GM23338 (cell line): ENCODE measurements around the gene RBPMS2. TPM values are rescaled to one million over a fixed set of nuclear protein-coding genes. Genes with fewer than 3 reads are reported as not detected.

ENCODE experiments used
- ATAC-seq: fragments of 200-7000 bp; cut with Tn5 transposase; 3 replicates; pipeline ENCODE4 v1.9.1; 2020
- DNase-seq: peaks from one replicate; pipeline ENCODE4 v3.0.0-alpha.2; 2015; ENCODE audit warnings: low spot score
- H2AFZ ChIP-seq: fragments of 200-600 bp; sonication (generic); 2 replicates; pipeline ENCODE4 v1.8.0; 2016; ENCODE audit warnings: antibody characterized with exemption, mild to moderate bottlenecking, moderate library complexity
- H3F3A ChIP-seq: fragments of 200-600 bp; sonication (generic); replicated peaks from 2 replicates; pipeline ENCODE4 v1.8.0; 2017; ENCODE audit warnings: antibody characterized with exemption, mixed run types, low read depth
- H3K27ac ChIP-seq: fragments of 200-600 bp; sonication (generic); 2 replicates; pipeline ENCODE4 v1.6.1; 2016; ENCODE audit warnings: low read depth
- H3K27me3 ChIP-seq: fragments of 200-600 bp; sonication (generic); 2 replicates; pipeline ENCODE4 v1.8.0; 2016; ENCODE audit warnings: mild to moderate bottlenecking, mixed run types, moderate library complexity; ENCODE audit not compliant: insufficient read depth
- H3K36me3 ChIP-seq: fragments of 200-600 bp; sonication (generic); 2 replicates; pipeline ENCODE4 v1.8.0; 2016; ENCODE audit warnings: mild to moderate bottlenecking; ENCODE audit not compliant: insufficient read depth
- H3K4me1 ChIP-seq: fragments of 200-600 bp; sonication (generic); 2 replicates; pipeline ENCODE4 v1.8.0; 2016; ENCODE audit warnings: mild to moderate bottlenecking, moderate library complexity; ENCODE audit not compliant: insufficient read depth
- H3K4me2 ChIP-seq: fragments of 200-600 bp; sonication (generic); 2 replicates; pipeline ENCODE4 v1.7.1; 2017; ENCODE audit warnings: mixed run types
- H3K4me3 ChIP-seq: fragments of 200-600 bp; sonication (generic); 2 replicates; pipeline ENCODE4 v1.6.1; 2016; ENCODE audit warnings: mixed run types
- H3K79me2 ChIP-seq: fragments of 200-600 bp; sonication (generic); replicated peaks from 2 replicates; pipeline ENCODE4 v1.8.0; 2017; ENCODE audit warnings: mild to moderate bottlenecking; ENCODE audit not compliant: insufficient read depth
- H3K9me2 ChIP-seq: fragments of 200-600 bp; sonication (generic); 2 replicates; pipeline ENCODE4 v1.8.0; 2017; ENCODE audit not compliant: insufficient read depth
- H4K20me1 ChIP-seq: fragments of 200-600 bp; sonication (generic); replicated peaks from 2 replicates; pipeline ENCODE4 v1.8.0; 2017; ENCODE audit warnings: mild to moderate bottlenecking; ENCODE audit not compliant: insufficient read depth
- H3K27ac Mint-ChIP-seq: 2 replicates; pipeline ENCODE4 v1.8.0; 2020; ENCODE audit warnings: inconsistent platforms, mild to moderate bottlenecking, moderate library complexity, mixed read lengths
- H3K27me3 Mint-ChIP-seq: 3 replicates; pipeline ENCODE4 v1.8.0; 2022; ENCODE audit warnings: low read depth, mild to moderate bottlenecking, moderate library complexity, mixed read lengths, inconsistent platforms; ENCODE audit not compliant: insufficient read depth, poor library complexity
- H3K36me3 Mint-ChIP-seq: 3 replicates; pipeline ENCODE4 v1.8.0; 2021; ENCODE audit warnings: low read depth, mild to moderate bottlenecking, inconsistent platforms, moderate library complexity, mixed read lengths
- H3K4me1 Mint-ChIP-seq: 3 replicates; pipeline ENCODE4 v1.8.0; 2020; ENCODE audit warnings: mild to moderate bottlenecking, inconsistent platforms, mixed read lengths
- H3K4me3 Mint-ChIP-seq: 3 replicates; pipeline ENCODE4 v1.8.0; 2021; ENCODE audit warnings: moderate library complexity, mild to moderate bottlenecking, inconsistent platforms, mixed read lengths
- H3K9me3 Mint-ChIP-seq: 3 replicates; pipeline ENCODE4 v1.8.0; 2020; ENCODE audit warnings: moderate library complexity, mild to moderate bottlenecking, inconsistent platforms, mixed read lengths
- CREB1 ChIP-seq: fragments of 250-450 bp; sonication (Bioruptor Pico); IDR thresholded peaks from 2 replicates; pipeline ENCODE4 v1.5.0; 2020; ENCODE audit warnings: low read depth, mild to moderate bottlenecking, moderate library complexity
- CTCF ChIP-seq, 2 experiments: fragments of 200-600 bp in 1 of 2; sonication (generic) in 1 of 2; conservative IDR thresholded peaks; 2 replicates each; pipeline versions ENCODE4 v1.5.1 to v1.6.1; 2016 to 2017; ENCODE audit warnings: antibody characterized with exemption in 2 of 2, low read depth in 2 of 2, mild to moderate bottlenecking in 2 of 2, moderate library complexity in 1 of 2
- EZH2 ChIP-seq: fragments of 200-600 bp; sonication (generic); IDR thresholded peaks from one replicate; pipeline ENCODE4 v1.8.0; 2017; ENCODE audit warnings: antibody characterized with exemption, mild to moderate bottlenecking, low read depth; ENCODE audit not compliant: unreplicated experiment
- JUNB ChIP-seq: IDR thresholded peaks from one replicate; pipeline ENCODE4 v1.6.1; 2016; ENCODE audit warnings: antibody characterized with exemption; ENCODE audit not compliant: unreplicated experiment
- NANOG ChIP-seq: IDR thresholded peaks from 2 replicates; pipeline ENCODE4 v1.6.1; 2016; ENCODE audit warnings: antibody characterized with exemption, borderline replicate concordance
- POLR2AphosphoS5 ChIP-seq: IDR thresholded peaks from 2 replicates; pipeline ENCODE4 v1.6.1; 2016; ENCODE audit warnings: antibody characterized with exemption, low read depth
- STAT1 ChIP-seq: IDR thresholded peaks from one replicate; pipeline ENCODE4 v1.6.1; 2016; ENCODE audit warnings: antibody characterized with exemption; ENCODE audit not compliant: unreplicated experiment
- ZNF114 ChIP-seq: fragments of 250-450 bp; sonication (Bioruptor Pico); IDR thresholded peaks from 2 replicates; pipeline ENCODE4 v1.5.0; 2020; ENCODE audit warnings: mild to moderate bottlenecking, moderate library complexity
- polyA plus RNA-seq: library from polyadenylated mRNA; unstranded; fragments of >200 nt; fragmentation: Nextera tagmentation; extraction: Ambion mirVana; gene quantifications from 2 replicates; pipeline ENCODE4 v1.2.1, GENCODE V29; 2016
- total RNA-seq: library from RNA; depleted of rRNA; stranded (reverse); fragments of >200 nt; shearing (Covaris generic); gene quantifications from 2 replicates; pipeline ENCODE4 v1.2.3, GENCODE V29; 2014
- TF ChIP-seq, protein P1 (sequence below): IDR thresholded peaks from one replicate; pipeline ENCODE4 v1.6.1; 2018; ENCODE audit warnings: antibody characterized with exemption; ENCODE audit not compliant: unreplicated experiment
- TF ChIP-seq, protein P2 (sequence below): IDR thresholded peaks from 2 replicates; pipeline ENCODE4 v1.6.1; 2016; ENCODE audit warnings: antibody characterized with exemption

The RBPMS2 gene
- total and polyA plus RNA-seq, 2 experiments from 2014 or later: 53.3 to 171 TPM

DNA sequence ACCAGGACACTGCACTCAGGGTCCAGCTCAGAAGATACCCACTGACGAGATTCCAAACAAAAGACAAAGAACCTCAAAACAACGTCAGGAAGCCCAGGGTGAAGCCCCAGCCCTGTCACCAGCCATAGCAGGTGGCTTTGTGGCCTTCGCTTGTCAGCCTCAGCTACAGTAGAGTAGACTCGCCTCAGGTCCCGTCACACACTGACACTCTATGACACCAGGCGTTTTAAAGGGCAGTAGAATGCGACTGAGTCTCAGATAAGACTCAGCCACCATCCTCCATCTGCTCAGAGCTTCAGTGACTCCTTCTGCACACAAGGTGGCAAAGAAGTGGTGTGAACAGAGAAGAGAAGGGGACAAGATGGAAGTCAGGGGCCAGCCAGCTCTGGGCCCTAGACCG, 12.8 kb downstream of the RBPMS2 start:
- H3K4me2 ChIP-seq: no peak overlapping the region
- TF ChIP-seq CTCF (conservative IDR thresholded peaks at IDR 0.05; ENCODE audit: low read depth in 2 of 2) (no peak), CREB1 (no peak), NANOG (no peak)
- peaks cover 100% of the 10 kb centered on the region for H3K79me2 ChIP-seq
- no peaks in the 10 kb centered on the region for H3K27me3 ChIP-seq
- ATAC-seq: no peak
- peaks cover 7% of the 10 kb centered on the region; the same call in 1 of the 2 replicates for H3F3A ChIP-seq
- no peak overlapping the region for H3K4me3 ChIP-seq
- peaks cover 26% of the 10 kb centered on the region for H3K27me3 Mint-ChIP-seq
- no peak overlapping the region for H3K27ac ChIP-seq
- H3K36me3 ChIP-seq: no peaks in the 10 kb centered on the region; the same call in 1 of the 2 replicates
- H3K4me3 Mint-ChIP-seq: no peak overlapping the region
- H3K4me1 ChIP-seq: peaks cover 50% of the 10 kb centered on the region; the same call in 1 of the 2 replicates
- peaks cover 66% of the 10 kb centered on the region for H3K4me1 Mint-ChIP-seq
- H4K20me1 ChIP-seq: peaks cover 62% of the 10 kb centered on the region
- peak overlapping the region; percentile 34; the same call in 1 of the 2 replicates for H3K27ac Mint-ChIP-seq
- peaks cover 44% of the 10 kb centered on the region for H3K36me3 Mint-ChIP-seq
- no peaks in the 10 kb centered on the region for H3K9me3 Mint-ChIP-seq
- no peak overlapping the region for H2AFZ ChIP-seq
- H3K9me2 ChIP-seq: no peaks in the 10 kb centered on the region
- DNase-seq: no peak

DNA sequence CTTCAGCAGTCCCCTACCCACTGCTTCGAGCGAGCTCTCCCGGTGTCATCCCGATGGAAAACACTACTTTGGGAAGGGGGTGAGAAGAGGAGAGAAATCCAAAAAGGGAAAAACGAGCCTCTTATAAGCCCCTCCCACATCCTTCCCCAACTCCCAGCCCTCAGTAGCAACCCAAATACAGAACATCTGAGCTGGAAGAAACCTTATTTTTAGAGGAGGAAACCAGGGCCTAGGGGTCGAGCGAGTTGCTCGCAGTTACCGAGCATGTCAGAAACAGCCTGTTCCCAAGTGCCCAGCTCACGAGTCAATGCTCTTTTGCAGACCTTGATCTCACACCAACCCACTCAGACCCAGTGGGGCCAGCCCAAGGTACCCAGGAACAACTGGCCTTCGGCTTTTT, 14.2 kb downstream of the RBPMS2 start:
- H4K20me1 ChIP-seq: peaks cover 66% of the 10 kb centered on the region
- H3K9me2 ChIP-seq: no peaks in the 10 kb centered on the region
- H3F3A ChIP-seq: peaks cover 10% of the 10 kb centered on the region; the same call in 1 of the 2 replicates
- peaks cover 47% of the 10 kb centered on the region for H3K36me3 Mint-ChIP-seq
- peaks cover 46% of the 10 kb centered on the region; the same call in 1 of the 2 replicates for H3K4me1 ChIP-seq
- no peaks in the 10 kb centered on the region for H3K27me3 ChIP-seq
- 0 out of 2 replicates have a peak overlapping the region, but pooled peaks have one; percentile 34 for H3K4me2 ChIP-seq
- DNase-seq (peak; percentile 53), ATAC-seq (peak; percentile 25)
- H3K36me3 ChIP-seq: no peaks in the 10 kb centered on the region; the same call in 1 of the 2 replicates
- peaks cover 100% of the 10 kb centered on the region for H3K79me2 ChIP-seq
- peaks cover 65% of the 10 kb centered on the region for H3K4me1 Mint-ChIP-seq
- H3K27ac Mint-ChIP-seq: peak overlapping the region; percentile 59; the same call in 1 of the 2 replicates
- no peak overlapping the region for H2AFZ ChIP-seq
- H3K27ac ChIP-seq: peak overlapping the region; percentile 74; the same call in 1 of the 2 replicates
- no peak overlapping the region for H3K4me3 ChIP-seq
- H3K9me3 Mint-ChIP-seq: no peaks in the 10 kb centered on the region
- no peak overlapping the region for H3K4me3 Mint-ChIP-seq
- H3K27me3 Mint-ChIP-seq: peaks cover 27% of the 10 kb centered on the region
- TF ChIP-seq, protein P1, sequence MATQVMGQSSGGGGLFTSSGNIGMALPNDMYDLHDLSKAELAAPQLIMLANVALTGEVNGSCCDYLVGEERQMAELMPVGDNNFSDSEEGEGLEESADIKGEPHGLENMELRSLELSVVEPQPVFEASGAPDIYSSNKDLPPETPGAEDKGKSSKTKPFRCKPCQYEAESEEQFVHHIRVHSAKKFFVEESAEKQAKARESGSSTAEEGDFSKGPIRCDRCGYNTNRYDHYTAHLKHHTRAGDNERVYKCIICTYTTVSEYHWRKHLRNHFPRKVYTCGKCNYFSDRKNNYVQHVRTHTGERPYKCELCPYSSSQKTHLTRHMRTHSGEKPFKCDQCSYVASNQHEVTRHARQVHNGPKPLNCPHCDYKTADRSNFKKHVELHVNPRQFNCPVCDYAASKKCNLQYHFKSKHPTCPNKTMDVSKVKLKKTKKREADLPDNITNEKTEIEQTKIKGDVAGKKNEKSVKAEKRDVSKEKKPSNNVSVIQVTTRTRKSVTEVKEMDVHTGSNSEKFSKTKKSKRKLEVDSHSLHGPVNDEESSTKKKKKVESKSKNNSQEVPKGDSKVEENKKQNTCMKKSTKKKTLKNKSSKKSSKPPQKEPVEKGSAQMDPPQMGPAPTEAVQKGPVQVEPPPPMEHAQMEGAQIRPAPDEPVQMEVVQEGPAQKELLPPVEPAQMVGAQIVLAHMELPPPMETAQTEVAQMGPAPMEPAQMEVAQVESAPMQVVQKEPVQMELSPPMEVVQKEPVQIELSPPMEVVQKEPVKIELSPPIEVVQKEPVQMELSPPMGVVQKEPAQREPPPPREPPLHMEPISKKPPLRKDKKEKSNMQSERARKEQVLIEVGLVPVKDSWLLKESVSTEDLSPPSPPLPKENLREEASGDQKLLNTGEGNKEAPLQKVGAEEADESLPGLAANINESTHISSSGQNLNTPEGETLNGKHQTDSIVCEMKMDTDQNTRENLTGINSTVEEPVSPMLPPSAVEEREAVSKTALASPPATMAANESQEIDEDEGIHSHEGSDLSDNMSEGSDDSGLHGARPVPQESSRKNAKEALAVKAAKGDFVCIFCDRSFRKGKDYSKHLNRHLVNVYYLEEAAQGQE: no peak
- no peak for TF ChIP-seq ZNF114 (CRISPR knock-in tag)
- no peak for TF ChIP-seq CREB1
- no peak for TF ChIP-seq STAT1
- TF ChIP-seq EZH2: no peak
- TF ChIP-seq NANOG: no peak
- TF ChIP-seq CTCF (conservative IDR thresholded peaks at IDR 0.05; ENCODE audit: low read depth in 2 of 2): no peak
- TF ChIP-seq JUNB: no peak
- TF ChIP-seq POLR2AphosphoS5: no peak
- TF ChIP-seq, protein P2, sequence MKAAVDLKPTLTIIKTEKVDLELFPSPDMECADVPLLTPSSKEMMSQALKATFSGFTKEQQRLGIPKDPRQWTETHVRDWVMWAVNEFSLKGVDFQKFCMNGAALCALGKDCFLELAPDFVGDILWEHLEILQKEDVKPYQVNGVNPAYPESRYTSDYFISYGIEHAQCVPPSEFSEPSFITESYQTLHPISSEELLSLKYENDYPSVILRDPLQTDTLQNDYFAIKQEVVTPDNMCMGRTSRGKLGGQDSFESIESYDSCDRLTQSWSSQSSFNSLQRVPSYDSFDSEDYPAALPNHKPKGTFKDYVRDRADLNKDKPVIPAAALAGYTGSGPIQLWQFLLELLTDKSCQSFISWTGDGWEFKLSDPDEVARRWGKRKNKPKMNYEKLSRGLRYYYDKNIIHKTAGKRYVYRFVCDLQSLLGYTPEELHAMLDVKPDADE: no peak
